Heart right ventricle (tissue), 16 donors: ENCODE measurements around the gene ZNF428. TPM values are rescaled to one million over a fixed set of nuclear protein-coding genes. Genes with fewer than 3 reads are reported as not detected.
A peak's percentile ranks its signal among the peaks of the same experiment; 100 is the strongest.

Experiments used
- ATAC-seq, 8 donors: fragments of 200-7000 bp; cut with Tn5 transposase; one replicate each; pipeline ENCODE4 v1.9.1; 2020; ENCODE audit warnings: mild to moderate bottlenecking in 8 of 8, moderate library complexity in 8 of 8, moderate number of reproducible peaks in 1 of 8
- DNase-seq, 2 donors: peaks; one replicate each; pipeline ENCODE4 v3.0.0-alpha.2; 2020
- H3K27ac ChIP-seq, 10 donors: fragments of 200-600 bp; sonication (generic) in 2 of 10; one replicate each; pipeline versions ENCODE4 v1.5.0 to v1.8.0; 2020 to 2022; ENCODE audit warnings: mild to moderate bottlenecking in 3 of 10
- H3K27me3 ChIP-seq, 7 donors: fragments of 200-600 bp; one replicate each; pipeline ENCODE4 v1.8.0; 2021 to 2022; ENCODE audit warnings: mild to moderate bottlenecking in 2 of 7
- H3K36me3 ChIP-seq, 9 donors: fragments of 200-600 bp; sonication (generic) in 1 of 9; one replicate each; pipeline versions ENCODE4 v1.5.0 to v1.8.0; 2020 to 2022; ENCODE audit warnings: mild to moderate bottlenecking in 2 of 9
- H3K4me1 ChIP-seq, 9 donors: fragments of 200-600 bp; sonication (generic) in 1 of 9; one replicate each; pipeline versions ENCODE4 v1.5.0 to v1.8.0; 2020 to 2022; ENCODE audit warnings: mild to moderate bottlenecking in 4 of 9
- H3K4me3 ChIP-seq, 10 donors: fragments of 200-600 bp; sonication (generic) in 2 of 10; one replicate each; pipeline versions ENCODE4 v1.5.0 to v1.8.0; 2020 to 2022; ENCODE audit warnings: mild to moderate bottlenecking in 7 of 10, moderate library complexity in 2 of 10
- H3K9me3 ChIP-seq, 11 donors: fragments of 200-600 bp in 10 of 11; sonication (generic) in 2 of 11; one replicate each; pipeline versions ENCODE4 v1.5.0 to v1.8.0; 2013 to 2022; ENCODE audit warnings: mild to moderate bottlenecking in 2 of 11, control low read depth in 1 of 11, moderate library complexity in 1 of 11
- WGBS, 2 donors: extraction: QIAGEN DNeasy Blood & Tissue Kit; methylation state at CpG; one replicate each; pipeline ENCODE4 v1.1.7; 2013; ENCODE audit warnings: inconsistent platforms in 1 of 2; 5-methylcytosine and 5-hydroxymethylcytosine counted together
- intact Hi-C, 10 donors: fragments of 100-400 bp; cut with DNase I; formaldehyde crosslinking; loops; one replicate each; pipeline versions ENCODE4 v1.11.1 to v1.14.2; 2022
- polyA plus RNA-seq, 2 donors: library from polyadenylated mRNA; stranded (reverse); fragments of 200-250 nt; gene quantifications; one replicate each; pipeline ENCODE4 v1.2.3, GENCODE V29; 2013
- total RNA-seq, 10 donors: library from RNA; stranded (reverse); fragmentation: NEBNext Ultra II Directional in 3 of 10; extraction: Animal tissue kit (Norgen Biotek cat#: 25700) in 3 of 10; gene quantifications; one replicate each; pipeline versions ENCODE4 v1.2.1 to v1.2.4, GENCODE V29; 2021 to 2023
- TF ChIP-seq, protein P1 (sequence below), 9 donors: fragments of 200-600 bp; sonication (generic) in 2 of 9; IDR thresholded peaks; one replicate each; pipeline versions ENCODE4 v1.5.0 to v1.8.0; 2021 to 2022; ENCODE audit warnings: antibody characterized with exemption in 9 of 9, mild to moderate bottlenecking in 5 of 9, moderate library complexity in 1 of 9
- donor health status: Arrhythmogenic right ventricular cardiomyopathy.
- donor health status: ischemic (EF 13 %, LVEDD 7.1; RV severe dilation, severe dysfunction).
- donor health status: healthy with polysubstance abuse.
- donor health status: DM: no; HTN: yes; CAD: no.
- donor health status: DM: no; HTN: no; CAD: no.
- donor health status: ischemic (EF 25% LVEDD 6.9; RV normal size, moderate dysfunction).
- donor health status: ischemic (EF 25% LVEDD 5.7; RV mildly dilated, moderate dysfunction).
- donor health status: healthy.
- donor health status: DM: yes; HTN: yes; CAD: no.
- donor health status: Ischemic cardiomyopathy.
- donor health status: ischemic (EF 35%, LVEDD 5.7; RV mildly dilated, moderate dysfunction).
- donor health status: nonischemic (EF 11% LVEDD 7.7; RV severe dilation, severe dysfunction).
- donor health status: DM: yes; HTN: yes; CAD: no.
- donor health status: PGD.
- donor health status: ischemic (EF 29% LVEDD 5.4; RV normal size, mild dysfunction).
- donor health status: nonischemic (EF 23%, LVEDD 6.1; RV moderate dilation, normal function).

ZNF428 gene
- total and polyA plus RNA-seq, 12 donors, result 28.1 to 94.9 (median 33.5) TPM

DNA sequence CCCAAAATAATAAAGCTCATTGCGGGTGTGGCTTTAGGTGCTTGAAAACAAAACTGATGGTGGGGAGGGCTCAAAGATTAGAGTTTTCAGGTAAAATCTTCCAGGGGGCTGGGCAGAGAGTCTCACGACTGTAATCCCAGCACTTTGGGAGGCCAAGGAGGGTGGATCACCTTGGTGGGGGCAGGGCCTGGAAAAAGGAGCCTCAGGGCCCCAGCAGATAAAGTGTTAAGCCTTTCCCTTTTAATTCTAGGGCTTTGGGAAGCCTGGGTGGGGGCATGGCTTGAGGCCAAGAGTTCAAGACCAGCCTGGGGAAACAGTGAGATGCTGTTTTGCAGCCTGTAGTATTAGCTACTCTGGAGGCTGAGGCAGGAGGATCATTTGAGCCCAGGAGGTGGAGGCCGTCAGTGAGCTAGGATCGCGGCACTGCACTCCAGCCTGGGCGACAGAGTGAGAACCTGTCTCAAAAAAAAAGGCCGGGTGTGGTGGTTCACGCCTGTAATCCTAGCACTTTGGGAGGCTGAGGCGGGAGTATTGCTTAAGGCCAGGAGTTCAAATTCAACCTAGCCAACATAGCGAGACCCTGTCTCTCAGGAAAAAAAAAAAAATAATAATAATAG is 25.2 kb downstream of the ZNF428 start:
- Histone ChIP-seq H3K4me1 (peaks cover 16 to 45% (median 38%) of the 10 kb centered on the region in 9 donors), H3K9me3 (no peaks in the 10 kb centered on the region), H3K27ac (peak overlapping the region in 4 of 10 donors; percentile 97 to 99 (median 98)), H3K36me3 (peaks cover 6 to 66% (median 38%) of the 10 kb centered on the region in 9 donors), H3K27me3 (no peaks in the 10 kb centered on the region), H3K4me3 (peak overlapping the region in 9 of 10 donors; percentile 32 to 78 (median 73))
- ATAC-seq (no peak), DNase-seq (no peak)
- TF ChIP-seq, protein P1, sequence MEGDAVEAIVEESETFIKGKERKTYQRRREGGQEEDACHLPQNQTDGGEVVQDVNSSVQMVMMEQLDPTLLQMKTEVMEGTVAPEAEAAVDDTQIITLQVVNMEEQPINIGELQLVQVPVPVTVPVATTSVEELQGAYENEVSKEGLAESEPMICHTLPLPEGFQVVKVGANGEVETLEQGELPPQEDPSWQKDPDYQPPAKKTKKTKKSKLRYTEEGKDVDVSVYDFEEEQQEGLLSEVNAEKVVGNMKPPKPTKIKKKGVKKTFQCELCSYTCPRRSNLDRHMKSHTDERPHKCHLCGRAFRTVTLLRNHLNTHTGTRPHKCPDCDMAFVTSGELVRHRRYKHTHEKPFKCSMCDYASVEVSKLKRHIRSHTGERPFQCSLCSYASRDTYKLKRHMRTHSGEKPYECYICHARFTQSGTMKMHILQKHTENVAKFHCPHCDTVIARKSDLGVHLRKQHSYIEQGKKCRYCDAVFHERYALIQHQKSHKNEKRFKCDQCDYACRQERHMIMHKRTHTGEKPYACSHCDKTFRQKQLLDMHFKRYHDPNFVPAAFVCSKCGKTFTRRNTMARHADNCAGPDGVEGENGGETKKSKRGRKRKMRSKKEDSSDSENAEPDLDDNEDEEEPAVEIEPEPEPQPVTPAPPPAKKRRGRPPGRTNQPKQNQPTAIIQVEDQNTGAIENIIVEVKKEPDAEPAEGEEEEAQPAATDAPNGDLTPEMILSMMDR (IDR thresholded peaks at IDR 0.05), result no peak
- WGBS, 2 donors, result 89 to 93% methylated on average over 10 of the region's 10 CpGs
- intact Hi-C loops, result loop anchor here in 2 of 10 donors (5.0 to 10.0 kb wide), 2 partner anchors 57 to 59 kb away; partner anchors contain the start of gene ZNF575 (in 1 of the 2)

DNA sequence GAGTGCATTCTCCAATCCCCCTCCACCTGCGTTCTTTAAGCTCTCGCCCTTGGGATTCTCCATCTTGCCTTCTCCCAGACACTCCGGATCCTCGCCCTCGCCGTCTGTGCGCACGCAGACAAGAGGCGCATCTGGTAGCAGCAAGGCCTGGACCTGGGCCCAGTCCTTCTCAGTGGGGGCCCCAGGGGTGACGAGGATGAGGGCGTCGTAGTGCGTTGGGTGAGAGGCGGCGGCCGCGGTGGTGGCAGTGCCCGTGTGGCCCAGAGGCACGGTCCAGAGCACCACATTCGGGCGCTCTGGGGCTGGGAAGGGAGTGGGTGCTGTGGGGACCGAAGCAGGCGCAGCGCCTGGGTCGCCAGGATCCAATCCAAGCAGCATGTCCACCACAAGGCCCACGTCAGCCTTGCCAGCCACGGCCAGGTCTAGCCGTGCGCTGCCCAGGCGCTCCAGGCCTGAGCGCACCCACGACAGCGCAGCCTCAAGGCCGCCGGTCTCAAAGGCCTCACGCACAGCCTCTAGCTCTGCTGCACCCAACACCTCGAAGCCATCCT is 26.6 kb downstream of the ZNF428 start:
- H3K27me3 ChIP-seq, result no peaks in the 10 kb centered on the region
- ATAC-seq, result no peak
- no peak overlapping the region for H3K27ac ChIP-seq
- H3K4me3 ChIP-seq, result no peak overlapping the region
- peaks cover 6 to 65% (median 32%) of the 10 kb centered on the region in 9 donors for H3K36me3 ChIP-seq
- intact Hi-C loops, result loop anchor here in 3 of 10 donors (2.0 to 10.0 kb wide), 3 partner anchors 16 to 58 kb away; partner anchors contain the start of gene ZNF575 (in 1 of the 3)
- TF ChIP-seq, protein P1 (IDR thresholded peaks at IDR 0.05), result no peak
- WGBS, 2 donors, result 94 to 95% methylated on average over 36 to 37 of the region's 37 CpGs
- H3K4me1 ChIP-seq, result peaks cover 16 to 39% (median 34%) of the 10 kb centered on the region in 9 donors
- no peak for DNase-seq
- H3K9me3 ChIP-seq, result no peaks in the 10 kb centered on the region

GRCh38 chr19:43591904-43592772 is 27.3 kb downstream of the ZNF428 start:
- intact Hi-C loops, result loop anchor here in 3 of 10 donors (2.0 to 10.0 kb wide), 3 partner anchors 15 to 57 kb away; partner anchors contain the start of gene ZNF575 (in 1 of the 3)
- TF ChIP-seq, protein P1 (IDR thresholded peaks at IDR 0.05), result no peak

GRCh38 chr19:43589678-43590077 is 29.8 kb downstream of the ZNF428 start:
- Histone ChIP-seq H3K27ac (no peak overlapping the region), H3K4me1 (peaks cover 3 to 17% (median 14%) of the 10 kb centered on the region in 9 donors), H3K4me3 (no peak overlapping the region), H3K36me3 (peaks cover 6 to 93% (median 32%) of the 10 kb centered on the region in 9 donors), H3K9me3 (no peaks in the 10 kb centered on the region), H3K27me3 (no peaks in the 10 kb centered on the region)
- intact Hi-C loops, result loop anchor here in 2 of 10 donors (5.0 to 10.0 kb wide), 2 partner anchors 52 to 55 kb away; partner anchors contain the start of gene ZNF575 (in 1 of the 2)
- TF ChIP-seq, protein P1 (IDR thresholded peaks at IDR 0.05), result no peak
- ATAC-seq (no peak), DNase-seq (no peak)
- 85 to 86% methylated on average over 6 of the region's 6 CpGs for WGBS, 2 donors

More at GRCh38 chr19:43591904-43592772, 27.3 kb downstream of the ZNF428 start:
- DNase-seq (no peak), ATAC-seq (no peak)
- H3K27ac ChIP-seq, result no peak overlapping the region
- WGBS, 2 donors, result 95 to 96% methylated on average over 63 of the region's 63 CpGs
- no peaks in the 10 kb centered on the region for H3K9me3 ChIP-seq
- H3K4me3 ChIP-seq, result no peak overlapping the region
- peaks cover 10 to 32% (median 27%) of the 10 kb centered on the region in 9 donors for H3K4me1 ChIP-seq
- no peaks in the 10 kb centered on the region for H3K27me3 ChIP-seq
- peaks cover 6 to 72% (median 32%) of the 10 kb centered on the region in 9 donors for H3K36me3 ChIP-seq
